IMR-90 (cell line): ENCODE measurements around the gene TDRD7. TPM values are rescaled to one million over a fixed set of nuclear protein-coding genes. Genes with fewer than 3 reads are reported as not detected.
"Not testable (repeated sequence)": the region's sequence is repeated elsewhere in the genome, so short reads cannot be mapped to it uniquely, and the experiment has no call there.

ENCODE experiments used
- ATAC-seq: fragments of 200-7000 bp; cut with Tn5 transposase; 2 replicates; pipeline ENCODE4 v1.9.1; 2020; ENCODE audit warnings: low read depth, mild to moderate bottlenecking, moderate library complexity
- BruUV-seq: library from RNA; stranded (reverse); fragments of 400-500 nt; replicated peaks from 2 replicates; lab custom pipeline; 2021; lab: Mats Ljungman, UMichigan
- CTCF ChIA-PET: fragments of 300-600 bp; formaldehyde crosslinking; extraction: SDS; loops from one replicate; lab custom pipeline; 2021; ENCODE audit warnings: antibody characterized with exemption; lab: Yijun Ruan, JAX
- POLR2A ChIA-PET: fragments of 300-600 bp; sonication (Branson Sonifier 250); formaldehyde crosslinking; loops from one replicate; lab custom pipeline; 2022; ENCODE audit warnings: antibody characterized with exemption; ENCODE audit not compliant: unreplicated experiment; lab: Charles Lee
- DNase-seq: peaks from one replicate; pipeline ENCODE4 v3.0.0; 2013
- H2AFZ ChIP-seq: replicated peaks from 2 replicates; pipeline ENCODE3; 2013; ENCODE audit warnings: low read length, mild to moderate bottlenecking; ENCODE audit not compliant: poor library complexity
- H2AK5ac ChIP-seq: 2 replicates; pipeline ENCODE4 v1.6.1; 2013; ENCODE audit warnings: low read depth, low read length, inconsistent platforms
- H2AK9ac ChIP-seq: replicated peaks from 2 replicates; pipeline ENCODE3; 2013; ENCODE audit warnings: mild to moderate bottlenecking, low read depth, low read length, moderate library complexity; ENCODE audit not compliant: poor library complexity
- H2BK120ac ChIP-seq: 2 replicates; pipeline ENCODE4 v1.6.1; 2013; ENCODE audit warnings: low read depth, low read length, inconsistent platforms
- H2BK15ac ChIP-seq: 3 replicates; pipeline ENCODE4 v1.6.1; 2013; ENCODE audit warnings: low read depth, low read length, inconsistent platforms
- H2BK20ac ChIP-seq: 2 replicates; pipeline ENCODE4 v1.6.1; 2013; ENCODE audit warnings: low read depth, mild to moderate bottlenecking, inconsistent platforms, low read length, moderate library complexity
- H2BK5ac ChIP-seq: 2 replicates; pipeline ENCODE4 v1.6.1; 2013; ENCODE audit warnings: mild to moderate bottlenecking, low read depth, low read length, inconsistent platforms; ENCODE audit not compliant: poor library complexity, severe bottlenecking
- H3K14ac ChIP-seq: replicated peaks from 2 replicates; pipeline ENCODE4 v1.6.1; 2013; ENCODE audit warnings: low read depth, low read length, inconsistent platforms
- H3K18ac ChIP-seq: 2 replicates; pipeline ENCODE4 v1.6.1; 2013; ENCODE audit warnings: low read depth, low read length, control low read depth
- H3K23ac ChIP-seq: 2 replicates; pipeline ENCODE4 v1.6.1; 2013; ENCODE audit warnings: low read depth, low read length, inconsistent platforms
- H3K27ac ChIP-seq: 2 replicates; pipeline ENCODE4 v1.5.1; 2013; ENCODE audit warnings: mild to moderate bottlenecking, control low read depth, low read length; ENCODE audit not compliant: insufficient read depth
- H3K27me3 ChIP-seq: 2 replicates; pipeline ENCODE4 v1.6.1; 2013; ENCODE audit warnings: low read length; ENCODE audit not compliant: control insufficient read depth, insufficient read depth
- H3K36me3 ChIP-seq: 2 replicates; pipeline ENCODE4 v1.6.1; 2013; ENCODE audit warnings: low read length, mixed read lengths; ENCODE audit not compliant: control insufficient read depth, insufficient read depth
- H3K4ac ChIP-seq: 2 replicates; pipeline ENCODE4 v1.6.1; 2013; ENCODE audit warnings: low read depth, low read length, inconsistent platforms
- H3K4me1 ChIP-seq: 2 replicates; pipeline ENCODE4 v1.6.1; 2013; ENCODE audit warnings: low read length, mixed read lengths; ENCODE audit not compliant: control insufficient read depth, insufficient read depth
- H3K4me2 ChIP-seq: 2 replicates; pipeline ENCODE4 v1.6.1; 2013; ENCODE audit warnings: low read depth, mild to moderate bottlenecking, control low read depth, low read length, moderate library complexity
- H3K4me3 ChIP-seq: 2 replicates; pipeline ENCODE4 v1.5.1; 2013; ENCODE audit warnings: low read depth, mild to moderate bottlenecking, control low read depth, low read length, moderate library complexity; ENCODE audit not compliant: insufficient read depth
- H3K56ac ChIP-seq: 2 replicates; pipeline ENCODE4 v1.6.1; 2013; ENCODE audit warnings: low read length, inconsistent platforms; ENCODE audit not compliant: insufficient read depth; ENCODE audit errors: extremely low read depth
- H3K79me1 ChIP-seq, 2 experiments: 2 replicates each; pipeline ENCODE4 v1.6.1; 2013; ENCODE audit warnings: low read length in 2 of 2, inconsistent platforms in 1 of 2, low read depth in 1 of 2
- H3K9ac ChIP-seq: 2 replicates; pipeline ENCODE4 v1.6.1; 2013; ENCODE audit warnings: low read depth, low read length, control low read depth
- H3K9me1 ChIP-seq: 2 replicates; pipeline ENCODE4 v1.6.1; 2013; ENCODE audit warnings: low read length, inconsistent platforms; ENCODE audit not compliant: insufficient read depth
- H3K9me3 ChIP-seq: 2 replicates; pipeline ENCODE4 v1.6.1; 2013; ENCODE audit warnings: low read length; ENCODE audit not compliant: control insufficient read depth, insufficient read depth
- H4K20me1 ChIP-seq: 2 replicates; pipeline ENCODE4 v1.6.1; 2013; ENCODE audit warnings: low read length, inconsistent platforms; ENCODE audit not compliant: insufficient read depth
- H4K5ac ChIP-seq: 2 replicates; pipeline ENCODE4 v1.6.1; 2013; ENCODE audit warnings: mild to moderate bottlenecking, low read depth, low read length, control low read depth
- H4K8ac ChIP-seq, 2 experiments: 2 replicates each; pipeline ENCODE4 v1.6.1; 2013; ENCODE audit warnings: low read depth in 2 of 2, low read length in 2 of 2, control low read depth in 1 of 2, inconsistent platforms in 1 of 2
- H4K91ac ChIP-seq: 2 replicates; pipeline ENCODE4 v1.6.1; 2013; ENCODE audit warnings: low read depth, low read length, inconsistent platforms; ENCODE audit not compliant: insufficient read depth
- CEBPB ChIP-seq: IDR thresholded peaks from 2 replicates; pipeline ENCODE4 v1.6.1; 2012; ENCODE audit warnings: low read depth, low read length, improper control_type of control experiment
- CHD1 ChIP-seq: IDR thresholded peaks from 2 replicates; pipeline ENCODE4 v1.6.1; 2012; ENCODE audit warnings: low read depth, low read length, improper control_type of control experiment
- RCOR1 ChIP-seq: IDR thresholded peaks from 2 replicates; pipeline ENCODE4 v1.6.1; 2012; ENCODE audit warnings: mild to moderate bottlenecking, low read length, improper control_type of control experiment; ENCODE audit not compliant: insufficient replicate concordance
- SMC3 ChIP-seq: fragments of 150-350 bp; IDR thresholded peaks from 2 replicates; pipeline ENCODE4 v1.6.1; 2016; ENCODE audit warnings: low read depth, mild to moderate bottlenecking, antibody characterized with exemption, low read length, moderate library complexity
- WGBS, 2 experiments: methylation state at CpG; one replicate each; pipeline versions ENCODE4 v1.1.5 to v1.1.7; 2013; ENCODE audit warnings: missing lambda C conversion rate in 2 of 2; ENCODE audit not compliant: insufficient read length in 1 of 2; ENCODE audit errors: extremely low coverage in 2 of 2; 5-methylcytosine and 5-hydroxymethylcytosine counted together
- dilution Hi-C: fragments of 300-500 bp; cut with HindIII; formaldehyde crosslinking; loops from one replicate; pipeline ENCODE4 v1.14.3; 2018; ENCODE audit warnings: low sequenced_read_pairs; ENCODE audit not compliant: unreplicated experiment
- in situ Hi-C: fragments of 300-500 bp; cut with MboI; formaldehyde crosslinking; loops from 3 replicates; pipeline ENCODE4 v1.14.3; 2019; ENCODE audit warnings: low sequenced_read_pairs, inconsistent platforms, mixed read lengths
- intact Hi-C: fragments of 100-400 bp; cut with micrococcal nuclease; formaldehyde crosslinking; loops from 2 replicates; pipeline ENCODE4 v1.10.0; 2022
- polyA plus RNA-seq, 3 experiments: library from polyadenylated mRNA; depleted of rRNA; stranded (reverse); fragments of >200 nt; gene quantifications; 2 replicates each; pipeline ENCODE4 v1.2.3, GENCODE V29; 2012; ENCODE audit warnings: low replicate concordance in 1 of 3
- total RNA-seq: library from RNA; depleted of rRNA; stranded (reverse); fragments of >200 nt; gene quantifications from 2 replicates; pipeline ENCODE4 v1.2.3, GENCODE V29; 2012

TDRD7 gene
- total and polyA plus RNA-seq, 2 of the 4 experiments (the other 2 are of a cell fraction): 4.4 to 9.7 TPM

GRCh38 chr9:97447001-97447400, 35.1 kb downstream of the TDRD7 start:
- H3K79me1 ChIP-seq: no peaks in the 10 kb centered on the region
- H3K4me3 ChIP-seq: no peak overlapping the region
- ChIA-PET CTCF (interaction anchor here (0.6 to 1.1 kb wide), 2 partner anchors 40 to 152 kb away, joined by 3 to 5 read pairs; no protein-coding TSS in a partner anchor), POLR2A (no interaction called here)
- H2BK120ac ChIP-seq: no peak overlapping the region
- H3K27ac ChIP-seq: no peak overlapping the region
- H3K23ac ChIP-seq: no peak overlapping the region
- no peak overlapping the region for H3K4me2 ChIP-seq
- no CpG with 5 or more reads among the region's 3 CpGs for WGBS, 2 experiments
- in situ Hi-C loops (no loop called here), dilution Hi-C loops (no loop called here), intact Hi-C loops (loop anchor here (1.0 kb wide), 1 partner anchor 29 kb away; no protein-coding TSS in a partner anchor)
- peaks cover 7% of the 10 kb centered on the region; the same call in 1 of the 2 replicates for H3K9me1 ChIP-seq
- no peak overlapping the region for H2AFZ ChIP-seq
- DNase-seq (no peak), ATAC-seq (no peak)
- H3K27me3 ChIP-seq: no peaks in the 10 kb centered on the region
- H4K5ac ChIP-seq: no peak overlapping the region
- no peak overlapping the region for H4K8ac ChIP-seq
- H3K14ac ChIP-seq: no peak overlapping the region
- H3K18ac ChIP-seq: no peak overlapping the region
- H3K9ac ChIP-seq: no peak overlapping the region
- H3K4me1 ChIP-seq: no peaks in the 10 kb centered on the region
- no peak overlapping the region for H4K91ac ChIP-seq
- no peak overlapping the region for H2BK20ac ChIP-seq
- H3K4ac ChIP-seq: no peak overlapping the region
- BruUV-seq: no TSS peak
- TF ChIP-seq CHD1 (no peak), CEBPB (no peak), RCOR1 (no peak), SMC3 (no peak)
- H4K20me1 ChIP-seq: peaks cover 2% of the 10 kb centered on the region; the same call in 1 of the 2 replicates
- no peak overlapping the region for H2AK9ac ChIP-seq
- H3K9me3 ChIP-seq: no peaks in the 10 kb centered on the region
- no peak overlapping the region for H2BK15ac ChIP-seq
- no peak overlapping the region for H2AK5ac ChIP-seq
- peaks cover 6% of the 10 kb centered on the region for H3K36me3 ChIP-seq
- no peak overlapping the region for H3K56ac ChIP-seq
- no peak overlapping the region for H2BK5ac ChIP-seq

DNA sequence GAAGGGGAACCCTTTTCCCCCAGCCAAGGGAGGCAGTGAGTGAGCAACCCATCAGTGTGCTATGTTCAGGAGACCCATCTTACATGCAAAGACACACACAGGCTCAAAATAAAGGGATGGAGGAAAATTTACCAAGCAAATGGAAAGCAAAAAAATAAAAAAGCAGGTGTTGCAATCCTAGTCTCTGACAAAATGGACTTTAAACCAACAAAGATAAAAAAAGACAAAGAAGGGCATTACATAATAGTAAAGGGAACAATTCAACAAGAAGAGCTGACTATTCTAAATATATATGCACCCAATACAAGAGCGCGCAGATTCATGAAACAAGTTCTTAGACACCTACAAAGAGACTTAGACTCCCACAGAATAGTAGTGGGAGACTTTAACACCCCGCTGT, 41.7 kb downstream of the TDRD7 start:
- H4K8ac ChIP-seq, dilution Hi-C loops, H4K91ac ChIP-seq, H3K9me1 ChIP-seq, H2BK5ac ChIP-seq, H3K36me3 ChIP-seq, POLR2A ChIA-PET, H3K4me2 ChIP-seq, H3K27me3 ChIP-seq, CTCF ChIA-PET, H4K5ac ChIP-seq, H2AK5ac ChIP-seq, H3K27ac ChIP-seq, H3K18ac ChIP-seq, BruUV-seq, H2BK15ac ChIP-seq, H3K56ac ChIP-seq, H3K9ac ChIP-seq, H3K23ac ChIP-seq, H3K79me1 ChIP-seq, in situ Hi-C loops, H2BK20ac ChIP-seq, H4K20me1 ChIP-seq, H2AK9ac ChIP-seq, H3K9me3 ChIP-seq, ATAC-seq, H3K4me3 ChIP-seq, H2BK120ac ChIP-seq, DNase-seq, H3K4ac ChIP-seq, intact Hi-C loops, H2AFZ ChIP-seq, H3K4me1 ChIP-seq, H3K14ac ChIP-seq: not testable (repeated sequence)
- WGBS, 2 experiments: no CpG with 5 or more reads among the region's 3 CpGs
